CD4-positive, alpha-beta T cell treated with Interleukin-15 for 1 hour (primary cell): Measurements from ENCODE around the gene GINS1.
"Not testable (repeated sequence)": the region's sequence is repeated elsewhere in the genome, so short reads cannot be mapped to it uniquely, and the experiment has no call there.

Experiments used
- DNase-seq: peaks from one replicate; pipeline ENCODE4 v3.0.0-alpha.2; 2020

The GINS1 gene

DNA sequence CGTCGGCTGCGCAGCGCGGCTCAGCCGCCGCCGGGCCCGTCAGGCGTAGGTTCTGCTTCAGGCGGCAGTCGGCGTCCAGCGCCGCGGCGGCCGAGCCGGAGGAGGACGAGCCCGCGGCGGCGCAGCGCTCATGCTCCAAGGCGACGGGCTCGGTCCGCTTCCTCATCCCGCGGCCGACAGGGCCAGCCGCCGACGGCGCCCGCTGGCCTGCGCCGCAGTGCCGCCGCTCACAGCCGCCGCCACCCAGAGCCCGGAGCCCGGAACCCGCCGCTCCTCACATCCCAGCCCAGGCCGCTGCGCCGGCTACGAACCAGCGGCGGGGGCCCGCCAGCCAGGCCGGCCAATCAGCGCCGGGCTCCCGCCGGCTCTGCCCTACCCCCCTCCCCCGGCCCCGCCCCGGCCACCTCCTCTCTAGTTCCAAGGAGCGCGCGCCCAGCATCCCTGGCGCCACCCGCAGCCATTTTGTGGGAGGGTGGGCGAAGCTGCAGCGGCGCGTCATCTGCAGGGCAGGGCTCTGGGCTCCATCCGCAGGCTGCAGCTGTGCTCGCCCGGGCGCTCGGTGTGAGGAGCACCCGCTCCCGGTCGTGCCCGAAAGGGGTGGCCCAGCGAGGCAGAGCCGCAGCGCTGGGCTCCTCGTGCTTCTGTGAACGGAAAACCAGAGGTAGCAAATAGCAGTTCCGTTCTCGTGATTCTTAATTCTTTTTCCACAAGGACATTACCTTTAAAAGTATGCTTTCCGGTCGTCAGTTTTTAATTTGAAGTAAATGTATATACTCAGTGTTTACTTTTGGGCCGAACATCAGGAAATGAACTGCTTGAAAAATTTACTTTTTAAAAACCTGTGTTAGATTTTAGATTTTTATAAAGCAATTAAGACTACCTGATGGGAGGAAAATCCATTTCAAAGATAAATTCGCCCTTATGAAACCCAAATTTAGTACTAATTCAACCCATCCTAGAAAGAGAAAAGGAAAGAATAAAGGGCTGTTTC is 16.6 kb upstream of the GINS1 start, which contains the start of gene ABHD12:
Gene ABHD12, minus strand, starts transcription at position 298 of the 991 bp plus-strand sequence. Its CDS starts 132 bp downstream, at position 166.
- DNase-seq: peak; percentile 94

- no peak for DNase-seq
Observed at GRCh38 chr20:25394276-25394675, 13.2 kb upstream of the GINS1 start.

GRCh38 chr20:25394996-25395395 is 12.5 kb upstream of the GINS1 start:
- DNase-seq: no peak

- DNase-seq: no peak
Observed at GRCh38 chr20:25397096-25397495, 10.4 kb upstream of the GINS1 start.

GRCh38 chr20:25397821-25398220 is 9.7 kb upstream of the GINS1 start:
- DNase-seq: no peak

GRCh38 chr20:25398376-25399036 is 9.0 kb upstream of the GINS1 start:
- no peak for DNase-seq

GRCh38 chr20:25399037-25399430 is 8.4 kb upstream of the GINS1 start:
- peak; percentile 21 for DNase-seq

DNA sequence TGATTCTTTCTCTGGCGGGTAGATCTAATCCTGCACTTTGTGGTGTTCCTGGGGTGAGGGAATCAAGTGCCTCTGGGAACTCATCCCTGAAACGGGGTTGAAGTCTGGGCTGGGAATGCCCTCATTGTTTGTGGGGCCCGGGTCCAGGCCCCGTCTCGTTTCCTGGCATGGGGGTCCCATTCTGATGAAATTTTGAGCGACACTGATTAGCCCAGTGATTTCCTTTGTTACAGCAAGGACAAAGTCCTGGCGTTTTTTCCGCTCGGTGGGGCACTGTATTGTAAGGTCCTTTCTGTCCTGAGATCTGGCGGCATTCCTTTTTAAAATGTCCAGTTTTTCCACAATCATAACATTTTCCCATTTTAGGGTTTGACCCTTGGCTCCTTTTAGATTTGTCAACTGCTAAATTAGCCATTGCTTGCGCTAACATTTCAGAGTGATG is 7.2 kb upstream of the GINS1 start:
- DNase-seq: not testable (repeated sequence)

DNA sequence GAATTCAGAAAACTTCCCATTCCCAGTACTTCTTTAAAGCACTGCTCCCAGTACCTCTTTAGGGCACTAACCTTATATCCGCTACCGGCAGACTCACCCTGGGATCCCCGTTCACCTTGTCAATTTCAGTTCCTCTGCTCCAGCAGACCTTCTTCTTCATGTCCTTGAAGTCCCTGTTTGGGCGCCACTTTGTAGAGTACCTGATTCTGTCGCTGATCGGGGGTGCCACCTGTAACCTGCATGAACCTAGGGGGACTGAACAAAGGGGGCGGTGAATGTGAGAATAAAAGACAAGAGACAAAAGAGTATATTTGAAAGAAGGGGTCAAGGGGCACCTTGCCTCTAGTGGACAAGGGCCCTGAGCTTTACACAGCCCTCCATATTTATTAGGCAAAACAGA is 4.9 kb upstream of the GINS1 start:
- no peak for DNase-seq

GRCh38 chr20:25408170-25408547 is 686 bp downstream of the GINS1 start:
- no peak for DNase-seq

GRCh38 chr20:25408890-25409289 is 1.4 kb downstream of the GINS1 start:
- DNase-seq: no peak

DNA sequence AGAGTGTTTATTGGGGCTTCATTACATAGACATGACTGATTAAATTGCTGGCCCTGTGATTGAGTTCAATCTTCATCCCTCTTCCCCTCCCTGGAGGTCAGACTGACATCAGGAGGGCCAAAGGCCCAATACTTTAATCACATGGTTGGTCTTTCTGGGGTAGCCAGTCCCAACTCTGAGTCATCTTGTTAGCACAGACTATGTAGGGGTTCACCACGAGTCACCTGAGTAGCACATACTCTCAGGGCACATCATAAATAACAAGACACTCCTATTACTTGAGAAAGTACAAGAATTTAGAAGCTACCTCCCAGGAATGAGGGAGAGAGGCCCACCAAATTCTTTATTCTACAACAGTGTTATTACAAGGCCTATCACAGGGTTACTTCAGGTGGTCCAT is 11.3 kb downstream of the GINS1 start:
- DNase-seq: no peak

- no peak for DNase-seq
Observed at GRCh38 chr20:25421102-25421501, 13.6 kb downstream of the GINS1 start.

DNA sequence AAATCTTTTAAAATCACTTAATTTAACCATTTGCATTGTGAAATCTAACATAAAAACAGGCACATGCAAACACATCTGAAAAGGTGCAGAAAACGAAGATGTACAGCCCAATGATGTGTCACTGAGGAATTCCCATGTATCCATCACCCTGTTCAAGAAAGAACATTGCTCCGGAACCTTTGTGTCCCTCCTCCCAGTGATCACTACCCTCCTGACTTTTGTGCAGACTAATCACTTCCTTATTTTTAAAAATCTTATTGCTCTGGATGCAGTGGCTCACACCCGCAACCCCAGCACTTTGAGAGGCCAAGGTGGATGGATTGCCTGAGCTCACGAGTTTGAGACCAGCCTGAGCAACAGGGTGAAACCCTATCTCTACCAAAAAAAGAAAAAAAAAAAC is 14.6 kb downstream of the GINS1 start:
- no peak for DNase-seq

DNA sequence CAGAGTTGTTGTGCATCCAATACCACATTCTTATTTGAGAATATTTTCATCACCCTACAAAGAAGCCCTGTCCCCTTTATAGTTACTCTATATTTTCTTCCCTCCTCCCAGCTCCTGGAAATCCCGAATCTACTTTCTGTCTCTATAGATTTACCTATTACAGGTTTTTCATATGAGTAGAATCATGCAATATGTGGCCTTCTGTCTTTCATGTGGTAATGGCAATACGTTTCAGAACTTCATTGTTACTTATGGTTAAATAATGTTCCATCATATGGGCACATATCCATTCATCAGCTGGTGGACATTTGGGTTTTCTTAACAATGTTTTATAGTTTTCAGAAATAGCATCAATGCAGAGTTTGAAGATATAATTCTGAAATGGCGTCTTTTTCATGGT is 17.1 kb downstream of the GINS1 start:
- DNase-seq: no peak

DNA sequence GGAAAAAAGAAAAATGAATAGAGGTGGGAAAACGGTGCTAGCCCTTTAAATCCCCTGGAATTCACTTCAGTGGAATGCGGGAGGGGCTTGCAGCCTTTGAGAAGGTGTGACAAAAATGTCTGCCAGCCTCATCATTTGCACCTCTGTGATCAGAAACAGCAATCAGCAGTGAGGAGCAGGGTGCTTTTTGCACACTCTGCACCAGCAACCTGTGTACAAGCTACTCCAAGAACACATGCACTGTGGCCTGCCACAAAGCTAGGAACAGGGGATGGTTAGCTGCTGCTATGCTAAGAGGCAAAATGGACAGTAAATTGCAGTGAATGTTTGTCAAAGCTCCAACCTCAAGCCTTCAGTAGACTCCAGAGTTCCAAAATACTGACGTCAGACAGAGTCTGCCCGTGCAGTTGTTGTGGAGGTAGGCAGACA is 29.7 kb downstream of the GINS1 start:
- DNase-seq: no peak

DNA sequence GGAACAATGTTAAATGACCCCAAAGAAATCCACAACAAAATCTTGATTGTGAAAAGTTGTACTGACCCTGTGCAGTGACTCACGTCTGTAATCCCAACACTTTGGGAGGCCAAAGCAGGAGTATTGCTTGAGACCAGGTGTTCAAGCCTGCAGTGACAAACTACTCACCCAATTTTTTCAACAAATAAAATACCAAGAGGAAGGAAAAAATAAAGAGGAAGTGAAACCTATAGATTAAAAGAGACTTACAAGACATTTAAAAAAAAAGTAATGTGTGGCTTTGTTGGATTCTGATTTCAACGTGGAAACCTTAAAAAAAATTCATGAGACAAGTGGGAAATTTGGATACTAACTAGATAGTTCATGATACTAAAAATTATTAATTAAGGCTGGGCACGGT is 31.9 kb downstream of the GINS1 start:
- DNase-seq: no peak

GRCh38 chr20:25444556-25444955 is 37.1 kb downstream of the GINS1 start:
- no peak for DNase-seq

GRCh38 chr20:25447671-25448070 is 40.2 kb downstream of the GINS1 start:
- DNase-seq: no peak

GRCh38 chr20:25452333-25452732 is 44.9 kb downstream of the GINS1 start:
- no peak for DNase-seq

DNA sequence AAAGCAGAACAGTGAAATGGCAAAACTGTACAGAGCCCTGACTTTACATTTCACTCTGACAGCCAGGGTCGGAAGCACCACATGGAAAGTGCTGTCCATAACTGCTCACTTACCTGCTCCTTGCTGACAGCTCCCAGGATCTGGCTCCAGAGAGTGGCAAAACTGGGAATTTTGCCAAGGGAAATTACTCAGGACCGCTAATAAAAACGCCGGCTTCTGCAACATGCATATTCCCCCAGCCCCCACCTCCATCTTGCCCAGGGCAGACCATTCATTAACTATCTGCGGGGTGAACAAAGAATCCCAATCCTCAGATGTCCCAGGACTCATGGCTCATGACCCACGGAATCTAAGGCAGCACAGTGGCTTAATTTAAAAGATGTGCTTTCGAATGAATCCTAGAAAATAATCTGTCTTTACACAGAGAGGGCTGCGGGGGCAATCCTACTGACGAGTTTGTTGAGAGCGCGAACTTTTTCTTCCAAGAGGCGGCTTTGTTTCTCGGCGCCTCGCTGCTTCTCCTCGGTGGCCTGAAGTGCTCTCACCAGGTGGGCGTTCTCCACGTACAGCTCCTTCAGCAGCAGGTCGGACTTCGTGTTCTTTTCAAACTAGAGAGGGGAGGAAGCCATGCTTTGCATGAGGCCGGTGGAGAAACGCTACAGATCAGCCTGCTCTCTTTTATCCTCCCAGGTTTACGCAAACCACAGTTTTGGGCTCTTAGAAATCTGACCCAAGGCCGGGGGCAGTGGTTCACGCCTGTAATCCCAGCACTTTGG is 45.8 kb downstream of the GINS1 start:
- no peak for DNase-seq

- DNase-seq: no peak
Observed at GRCh38 chr20:25454153-25454900, 46.9 kb downstream of the GINS1 start.
